Activated CD4-positive, CD25-positive, alpha-beta regulatory T cell treated with anti-CD3 and anti-CD28 coated beads, Interleukin-2, amount 50 U/mL, for 16 hours (primary cell): Measurements from ENCODE around the gene RPH3AL.
"Not testable (repeated sequence)": the region's sequence is repeated elsewhere in the genome, so short reads cannot be mapped to it uniquely, and the experiment has no call there.

ENCODE experiments used
- DNase-seq: peaks from one replicate; pipeline ENCODE4 v3.0.0-alpha.2; 2020; ENCODE audit warnings: low read depth, low spot score

RPH3AL gene

DNA sequence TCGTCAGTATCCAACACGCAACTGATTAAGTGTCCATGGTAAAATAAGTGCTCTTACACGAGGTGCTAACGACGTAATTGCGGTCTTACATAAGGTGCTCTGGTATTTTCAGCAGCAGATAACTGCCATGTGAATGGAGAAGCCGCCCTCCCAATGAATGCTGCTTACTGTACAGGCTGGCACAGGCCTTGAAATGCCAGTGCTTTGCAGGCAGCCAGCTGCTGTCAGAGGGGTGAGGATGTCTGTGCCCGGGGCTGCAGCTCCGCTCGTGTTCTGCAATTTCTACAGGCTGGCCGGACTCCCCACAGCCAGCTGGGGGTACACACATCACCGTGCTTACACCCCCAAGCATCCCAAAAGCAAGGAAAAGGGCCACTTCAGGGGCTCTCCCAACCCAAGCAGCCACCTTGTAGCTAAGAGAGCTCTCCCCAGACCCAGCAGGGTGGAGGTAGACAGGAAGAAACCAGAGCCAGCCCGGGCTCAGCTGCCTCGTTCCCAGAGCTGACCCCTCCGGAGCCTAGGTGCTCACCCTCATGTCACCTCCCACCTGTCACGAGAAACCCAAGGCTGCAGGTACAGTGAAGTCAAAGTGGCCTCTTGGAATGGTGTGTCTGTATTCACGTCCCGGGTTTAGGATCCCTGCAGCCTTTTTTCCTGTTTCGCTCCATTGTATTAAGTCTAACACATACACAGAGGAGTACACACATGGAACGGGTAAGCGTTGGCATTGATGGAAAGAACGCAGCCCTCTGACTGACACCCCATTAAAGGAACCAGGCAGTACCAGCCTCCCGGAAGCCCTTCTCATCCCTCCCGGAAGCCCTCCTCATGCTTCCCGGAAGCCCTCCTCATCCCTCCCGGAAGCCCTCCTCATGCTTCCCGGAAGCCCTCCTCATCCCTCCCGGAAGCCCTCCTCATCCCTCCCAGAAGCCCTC, 27.2 kb upstream of the RPH3AL start:
- DNase-seq = no peak

- DNase-seq = no peak
Measured at GRCh38 chr17:378068-378467, 25.5 kb upstream of the RPH3AL start.

DNA sequence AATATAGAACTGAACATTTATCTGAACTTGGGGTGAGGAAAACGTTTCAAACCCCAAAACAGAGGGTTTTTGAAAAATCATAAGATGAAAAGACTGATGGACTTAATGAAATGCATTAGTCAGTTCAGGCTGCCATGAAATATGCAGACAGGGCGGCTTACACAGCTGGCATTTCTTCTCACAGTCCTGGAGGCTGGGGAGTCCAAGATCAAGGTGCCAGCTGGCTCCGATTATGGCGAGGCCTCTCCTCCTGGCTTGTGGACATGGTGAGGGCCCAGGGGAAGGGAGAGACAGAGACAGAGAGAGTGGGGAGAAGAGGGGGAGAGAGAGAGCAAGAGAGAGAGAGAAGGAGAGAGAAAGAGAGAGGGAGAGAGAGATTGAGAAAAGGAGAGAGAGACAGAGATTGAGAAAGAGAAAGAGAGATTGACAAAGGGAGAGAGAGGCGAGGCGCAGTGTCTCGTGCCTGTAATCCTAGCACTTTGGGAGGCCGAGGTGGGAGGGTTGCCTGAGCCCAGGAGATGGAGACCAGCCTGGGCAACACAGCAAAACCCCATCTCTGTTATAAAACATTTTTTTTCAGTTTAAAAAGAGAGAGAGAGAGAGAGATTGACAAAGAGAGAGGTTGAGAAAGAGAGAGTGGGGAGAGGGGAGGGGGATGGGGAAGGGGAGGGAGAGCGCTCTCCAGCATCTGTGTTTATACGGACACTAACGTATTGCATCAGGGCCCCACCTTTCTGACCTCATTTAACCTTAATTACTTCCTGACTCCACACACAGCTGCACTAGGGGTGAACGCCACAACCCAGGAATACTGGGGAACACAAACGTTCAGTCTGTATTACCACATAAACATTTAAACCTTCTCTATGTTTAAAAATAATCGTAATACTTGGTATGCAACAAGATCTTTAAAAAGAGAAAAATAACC, 24.6 kb upstream of the RPH3AL start:
- DNase-seq = no peak

- no peak for DNase-seq
Measured at GRCh38 chr17:373613-374230, 21.1 kb upstream of the RPH3AL start.

DNA sequence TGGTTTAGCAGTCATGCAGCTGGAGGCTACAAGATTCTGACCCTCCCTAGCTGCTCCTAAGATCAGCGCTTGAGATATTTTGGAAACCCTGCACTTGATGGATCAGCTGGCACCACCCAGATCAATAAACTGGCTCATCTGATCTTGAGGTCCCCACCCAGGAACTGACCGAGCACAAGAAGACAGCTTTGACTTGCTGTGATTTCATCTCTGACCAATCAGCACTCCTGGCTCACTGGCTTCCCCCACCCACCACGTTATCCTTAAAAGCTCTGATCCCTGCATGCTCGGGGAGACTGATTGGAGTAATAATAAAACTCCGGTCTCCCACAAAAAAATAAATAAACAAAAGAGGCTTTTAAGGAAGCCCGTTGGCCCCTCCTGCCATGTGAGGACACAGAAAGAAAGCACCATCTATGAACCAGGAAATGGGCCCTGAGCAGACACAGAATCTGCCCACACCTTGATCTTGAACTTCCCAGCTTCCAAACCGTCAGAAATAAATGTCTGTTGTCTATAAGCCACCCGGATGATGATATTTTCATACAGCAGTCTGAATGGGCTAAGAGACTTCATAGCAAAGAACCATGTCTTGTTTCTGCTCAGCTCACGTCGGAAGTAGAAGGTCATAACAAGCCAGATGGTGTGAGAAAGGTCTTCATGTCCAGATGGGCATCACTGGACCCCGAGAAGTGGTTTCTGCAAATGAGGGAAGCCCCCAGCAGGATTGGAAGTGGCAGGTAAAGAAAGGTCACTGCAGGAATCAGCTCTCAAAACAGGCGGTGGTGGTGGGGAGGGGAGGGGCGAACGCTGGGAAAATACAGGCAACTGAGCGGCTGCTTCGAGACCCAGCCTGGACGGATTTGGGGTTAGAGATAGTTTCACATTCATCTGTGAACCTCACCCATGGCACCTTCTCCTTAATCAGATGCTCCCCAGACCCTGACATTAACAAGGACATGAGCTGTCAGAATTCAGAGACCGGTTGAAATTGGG, 19.8 kb upstream of the RPH3AL start:
- no peak for DNase-seq

- DNase-seq = no peak
Measured at GRCh38 chr17:371583-371982, 19.0 kb upstream of the RPH3AL start.

DNA sequence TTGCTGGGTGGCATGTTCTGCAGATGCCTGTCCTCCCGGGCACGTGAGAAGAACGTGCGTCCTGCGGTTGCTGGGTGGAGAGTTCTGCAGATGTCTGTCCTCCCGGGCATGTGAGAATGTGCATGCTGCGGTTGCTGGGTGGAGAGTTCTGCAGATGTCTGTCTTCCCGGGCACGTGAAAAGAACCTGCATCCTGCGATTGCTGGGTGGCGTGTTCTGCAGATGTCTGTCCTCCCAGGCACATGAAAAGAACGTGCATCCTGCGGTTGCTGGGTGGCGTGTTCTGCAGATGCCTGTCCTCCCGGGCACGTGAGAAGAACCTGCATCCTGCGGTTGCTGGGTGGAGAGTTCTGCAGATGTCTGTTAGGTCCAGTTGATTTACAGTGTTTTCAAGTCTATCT, 15.0 kb upstream of the RPH3AL start:
- not testable (repeated sequence) for DNase-seq

DNA sequence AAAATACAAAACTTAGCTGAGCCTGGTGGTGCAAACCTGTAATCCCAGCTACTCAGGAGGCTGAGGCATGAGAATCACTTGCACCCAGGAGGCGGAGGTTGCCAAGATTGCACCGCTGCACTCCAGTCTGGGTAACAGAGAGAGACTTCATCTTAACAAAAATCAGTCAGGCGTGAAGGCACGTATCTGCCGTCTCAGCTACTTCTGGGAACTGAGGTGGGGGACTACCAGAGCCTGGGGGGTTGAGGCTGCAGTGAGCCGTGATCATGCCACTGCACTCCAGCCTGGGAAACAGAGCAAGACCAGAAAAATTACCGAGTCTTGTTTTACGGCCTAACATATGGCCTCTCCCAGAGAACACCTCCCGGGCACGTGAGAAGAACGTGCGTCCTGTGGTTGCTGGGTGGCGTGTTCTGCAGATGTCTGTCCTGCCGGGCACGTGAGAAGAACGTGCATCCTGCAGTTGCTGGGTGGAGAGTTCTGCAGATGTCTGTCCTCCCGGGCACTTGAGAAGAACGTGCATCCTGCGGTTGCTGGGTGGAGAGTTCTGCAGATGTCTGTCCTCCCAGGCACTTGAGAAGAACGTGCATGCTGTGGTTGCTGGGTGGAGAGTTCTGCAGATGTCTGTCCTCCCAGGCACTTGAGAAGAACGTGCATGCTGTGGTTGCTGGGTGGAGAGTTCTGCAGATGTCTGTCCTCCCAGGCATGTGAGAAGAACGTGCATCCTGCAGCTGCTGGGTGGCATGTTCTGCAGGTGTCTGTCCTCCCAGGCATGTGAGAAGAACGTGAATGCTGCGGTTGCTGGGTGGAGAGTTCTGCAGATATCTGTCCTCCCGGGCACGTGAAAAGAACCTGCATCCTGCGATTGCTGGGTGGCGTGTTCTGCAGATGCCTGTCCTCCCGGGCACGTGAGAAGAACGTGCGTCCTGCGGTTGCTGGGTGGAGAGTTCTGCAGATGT, 14.3 kb upstream of the RPH3AL start:
- DNase-seq = not testable (repeated sequence)

DNA sequence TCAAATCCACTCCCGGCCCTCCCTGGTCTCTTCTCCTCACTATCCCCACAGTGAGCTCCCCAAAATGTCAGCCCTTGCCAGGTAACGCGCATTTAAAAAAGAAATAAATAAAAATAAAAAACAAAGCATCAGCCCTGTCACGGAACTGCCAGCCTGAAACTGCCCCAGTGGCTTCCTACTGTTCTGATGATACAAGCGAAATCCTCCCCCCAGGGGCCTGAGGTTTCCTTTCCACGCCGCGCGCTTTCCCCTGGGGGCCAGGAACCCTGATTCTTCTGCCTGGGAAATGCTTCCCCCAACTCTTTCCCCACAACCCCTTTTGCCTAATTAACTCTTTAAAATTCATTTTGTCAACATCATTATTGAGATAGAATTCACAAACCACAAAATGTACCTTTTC, 12.2 kb upstream of the RPH3AL start:
- DNase-seq = no peak

- no peak for DNase-seq
Measured at GRCh38 chr17:364308-364707, 11.7 kb upstream of the RPH3AL start.

DNA sequence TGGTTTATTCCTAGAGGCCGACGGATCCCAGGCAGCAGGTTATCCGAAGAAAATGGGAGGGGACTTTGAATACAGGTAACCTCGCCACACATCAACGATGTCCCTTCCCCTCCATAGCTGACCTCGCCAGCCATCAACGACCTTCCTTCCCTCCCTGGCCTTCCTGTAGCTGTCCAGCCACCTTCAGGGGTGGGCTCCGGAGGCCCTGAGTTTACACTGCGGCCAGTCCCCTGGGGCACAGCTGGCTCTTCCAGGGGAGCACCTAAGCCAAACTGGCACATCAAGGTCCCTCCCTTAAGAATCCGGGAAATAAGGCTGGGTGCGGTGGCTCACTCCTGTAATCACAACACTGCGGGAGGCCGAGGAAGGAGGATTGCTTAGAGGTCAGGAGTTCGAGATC, 10.1 kb upstream of the RPH3AL start:
- no peak for DNase-seq

DNA sequence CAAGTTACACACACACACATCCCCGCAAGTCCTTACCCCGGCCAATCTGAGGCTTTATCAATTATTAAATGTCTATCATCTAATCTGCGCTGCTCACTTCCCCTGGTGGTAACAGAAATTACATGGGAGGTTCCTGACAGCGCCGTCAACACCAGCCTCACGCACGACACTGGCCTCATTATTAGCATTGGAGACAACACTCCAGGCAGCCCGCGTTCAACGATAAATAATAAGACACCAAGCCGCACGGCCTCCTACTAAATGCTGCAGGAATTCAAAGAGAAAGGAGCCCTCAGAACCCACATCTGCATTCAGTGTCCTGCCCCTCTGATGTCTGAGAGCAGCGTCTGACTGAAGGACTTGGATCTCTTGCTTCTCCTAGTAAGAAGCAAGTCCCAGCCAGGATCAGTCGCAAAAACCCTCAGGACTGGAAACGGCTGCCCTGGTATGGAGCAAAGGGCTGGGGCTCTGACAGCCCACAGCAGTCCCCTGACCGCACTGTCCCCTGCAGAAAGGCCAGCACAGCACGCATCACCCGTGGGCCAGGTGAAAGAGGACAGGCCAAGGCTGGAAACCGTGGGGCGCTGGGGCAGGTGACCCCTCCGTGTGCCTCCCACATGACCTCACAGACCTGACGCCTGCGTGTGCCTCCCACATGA, 7.6 kb upstream of the RPH3AL start:
- no peak for DNase-seq

DNA sequence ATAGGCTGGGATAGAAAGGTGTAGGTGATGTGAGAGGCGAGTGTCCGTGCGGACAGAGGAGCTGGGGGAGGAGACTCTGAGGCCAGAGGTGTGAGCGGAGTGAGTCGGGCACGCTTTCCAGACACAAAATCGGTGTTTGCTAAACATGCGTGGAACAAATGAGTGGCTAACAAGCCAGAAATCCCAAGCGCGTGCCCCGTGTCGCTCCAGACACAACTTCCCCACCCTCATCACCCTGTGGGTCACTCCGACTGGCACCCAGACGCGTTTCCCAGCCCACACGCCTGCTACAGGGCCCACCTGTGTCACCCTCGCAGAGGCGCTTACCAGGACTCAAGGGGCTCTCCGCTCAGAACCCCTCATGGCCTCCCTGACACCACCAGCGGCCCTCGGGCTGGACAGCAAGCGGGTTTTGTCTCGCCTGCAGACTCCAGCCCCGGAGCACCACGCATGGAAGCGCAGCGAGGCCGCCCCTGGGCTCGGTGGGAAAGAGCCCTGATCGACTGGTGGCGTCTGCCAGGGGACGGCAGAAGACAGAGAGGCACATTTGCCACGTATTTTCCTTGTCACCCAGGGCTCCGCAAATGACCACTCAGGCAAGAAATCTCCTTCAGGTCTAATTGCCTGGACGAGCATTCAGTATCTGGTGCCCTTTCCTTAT, 6.0 kb upstream of the RPH3AL start:
- no peak for DNase-seq

- DNase-seq = no peak
Measured at GRCh38 chr17:357644-358043, 5.0 kb upstream of the RPH3AL start.

DNA sequence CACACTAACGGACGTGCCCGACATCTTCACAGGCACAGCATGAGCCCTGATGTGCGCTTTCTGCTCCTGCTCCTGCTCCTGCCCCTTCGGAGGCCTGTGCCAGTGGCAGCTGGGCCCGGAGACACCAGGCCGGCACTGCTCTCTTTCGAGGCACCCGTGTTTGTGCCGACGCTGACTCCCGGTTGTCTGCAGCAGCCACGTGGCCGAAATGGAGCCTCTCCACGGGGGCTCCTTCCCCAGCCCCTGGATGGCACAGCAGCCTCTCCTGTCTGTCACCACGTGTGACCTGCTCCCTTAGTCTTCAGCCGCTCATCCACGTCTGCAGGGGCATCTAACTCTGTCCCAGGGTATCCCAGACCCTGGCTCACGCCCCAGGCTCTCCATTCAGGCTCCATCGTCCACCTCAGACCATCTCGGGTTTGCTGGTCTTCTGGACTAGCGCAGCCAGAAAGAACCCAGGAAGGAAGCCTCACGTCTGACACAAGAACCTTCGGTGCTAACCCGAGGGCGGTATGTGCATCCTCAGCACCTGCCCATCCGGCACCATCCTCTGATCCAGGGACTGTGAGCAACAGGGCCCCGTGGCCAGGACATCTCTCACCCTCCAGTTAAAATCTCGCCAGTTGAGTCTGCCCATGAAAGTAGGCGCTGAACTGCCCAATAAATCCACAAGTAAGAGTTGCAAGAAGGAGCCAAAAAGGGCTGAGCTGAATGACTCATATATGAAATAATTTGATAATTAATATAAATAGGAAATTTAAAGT, 4.2 kb upstream of the RPH3AL start:
- no peak for DNase-seq

DNA sequence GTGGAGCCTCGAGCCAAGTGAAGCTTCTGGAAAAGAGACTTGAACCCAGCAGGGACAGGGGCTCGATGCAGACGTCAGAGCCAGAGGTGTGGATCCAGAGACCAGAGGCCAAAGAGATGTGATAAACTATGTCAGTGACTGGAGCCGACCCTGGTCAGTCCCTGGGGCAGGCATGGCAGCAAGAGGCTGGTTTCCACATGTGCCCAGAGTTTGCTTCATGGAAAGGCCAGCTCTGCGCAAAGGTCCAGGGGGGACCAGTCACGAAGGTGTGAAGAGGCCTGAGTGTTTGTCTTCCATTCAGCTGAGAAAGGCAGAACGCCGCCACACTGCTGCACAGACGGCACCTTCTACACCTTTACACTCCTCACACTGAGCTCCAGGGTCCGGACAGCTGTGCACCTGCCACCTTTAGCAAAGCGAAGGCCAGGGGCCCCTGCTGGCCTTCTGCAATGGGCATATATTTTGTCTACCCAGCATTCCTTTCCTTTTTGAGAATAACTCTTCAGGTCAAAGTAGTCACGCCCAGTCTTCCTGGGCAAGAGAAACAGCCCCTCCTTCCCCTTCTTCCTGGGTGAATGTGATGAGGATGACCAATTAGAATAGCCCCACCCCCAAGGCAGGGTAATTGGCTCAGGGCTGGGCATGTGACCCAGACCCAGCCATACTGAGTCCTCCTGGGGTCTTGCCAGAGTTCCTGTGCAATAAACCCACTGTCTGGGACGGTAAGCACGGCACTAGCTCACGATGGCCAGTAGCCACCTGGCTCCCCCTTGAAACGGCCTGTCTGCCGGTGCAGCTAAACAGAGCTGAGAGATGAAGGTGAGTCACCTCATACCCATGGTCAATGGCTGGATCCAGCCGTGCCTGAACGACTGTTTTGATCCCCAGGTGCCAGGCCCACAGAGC, 2.3 kb upstream of the RPH3AL start:
- no peak for DNase-seq

DNA sequence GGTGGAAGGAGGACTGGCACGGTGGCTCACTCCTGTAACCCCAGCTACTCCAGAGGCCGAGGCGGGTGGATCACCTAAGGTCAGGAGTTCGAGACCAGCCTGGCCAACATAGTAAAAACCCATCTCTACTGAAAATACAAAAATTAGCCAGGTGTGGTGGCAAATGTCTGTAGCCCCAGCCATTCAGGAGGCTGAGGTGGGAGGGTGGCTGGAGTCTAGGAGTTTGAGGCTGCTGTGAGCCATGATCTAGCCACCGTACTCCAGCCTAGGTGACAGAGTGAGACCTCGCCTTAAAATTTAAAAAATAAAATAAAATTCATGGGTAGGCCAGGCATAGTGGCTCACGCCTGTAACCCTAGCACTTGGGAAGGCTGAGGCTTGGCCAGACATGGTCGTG, 1.2 kb upstream of the RPH3AL start:
- no peak for DNase-seq
